ENCODE results near the gene LILRA6. TPM values are rescaled to one million over a fixed set of nuclear protein-coding genes. Genes with fewer than 3 reads are reported as not detected.

LILRA6 gene
- total RNA-seq, 1 donor = 0.27 TPM

DNA sequence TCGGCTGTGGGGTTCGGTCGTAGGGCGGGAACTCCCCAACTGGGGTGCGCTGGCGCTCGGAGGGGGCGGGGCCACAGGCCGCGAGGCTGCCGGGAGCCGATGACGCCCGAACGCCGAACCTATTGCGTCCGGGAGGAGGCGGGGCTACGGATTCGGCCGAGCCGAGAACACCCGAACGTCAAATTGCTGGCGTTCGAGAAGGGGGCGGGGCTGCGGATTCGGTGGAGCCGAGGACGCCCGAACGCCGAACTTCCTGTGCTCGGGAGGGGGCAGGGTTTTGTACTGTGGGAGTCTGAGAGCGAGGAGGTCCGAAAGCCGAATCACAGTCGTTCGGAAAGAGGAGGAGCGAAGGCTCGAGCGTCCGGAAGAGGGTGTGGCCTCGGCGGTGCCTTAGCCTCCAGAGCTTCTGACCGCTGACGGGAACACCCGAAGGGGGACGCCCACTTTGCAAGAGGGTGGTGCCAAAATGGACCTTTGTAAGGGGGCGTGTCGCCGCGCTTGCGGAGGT, 52.0 kb downstream of the LILRA6 start:
- peak; percentile 99 to 100 (median 100) for DNase-seq (ENCODE audit: low read depth in 2 of 3, low spot score in 2 of 3)

DNA sequence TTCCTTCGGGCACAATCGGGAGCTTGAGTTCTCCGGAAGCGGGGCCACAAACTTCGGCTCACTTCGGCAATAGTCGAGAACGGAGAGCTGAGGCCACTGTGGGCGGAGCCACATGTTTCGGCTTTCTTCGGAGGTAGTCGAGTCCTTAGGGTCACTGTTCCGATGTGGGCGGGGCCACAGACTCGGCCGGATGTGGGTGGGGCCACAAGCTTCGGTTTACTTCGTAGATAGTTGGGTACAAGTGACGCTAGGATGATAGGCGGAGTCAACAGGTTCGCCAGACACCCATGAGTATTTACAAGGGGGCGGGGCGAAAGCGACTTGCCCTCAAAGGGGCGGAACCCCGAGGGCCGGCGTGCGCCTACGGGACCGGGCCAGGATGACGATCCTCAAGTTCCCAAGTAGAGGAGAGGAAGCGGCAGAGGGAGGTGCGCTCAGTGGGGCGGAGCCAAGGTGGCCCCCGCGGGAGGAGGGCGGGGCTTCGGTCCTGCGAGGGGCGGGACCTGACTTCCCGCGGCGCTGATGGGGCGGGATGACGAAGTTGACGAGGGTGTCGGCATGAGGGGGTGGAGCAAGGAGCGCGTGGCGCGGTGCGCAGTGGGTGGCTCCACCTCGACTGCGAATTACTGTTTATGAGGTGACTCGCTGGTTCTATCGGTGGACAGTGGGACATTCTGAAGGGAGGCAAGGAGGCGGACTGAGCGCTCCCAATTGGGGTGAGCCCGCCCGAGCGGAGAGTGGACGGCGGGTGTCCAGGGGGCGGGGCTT, 52.7 kb downstream of the LILRA6 start:
- DNase-seq (ENCODE audit: low read depth in 2 of 3, low spot score in 2 of 3) = peak; percentile 99 to 100 (median 100)

GRCh38 chr19:54189145-54189734, 53.4 kb downstream of the LILRA6 start, which contains the start of gene MBOAT7:
TSS of gene MBOAT7 (minus strand) at chr19:54189580. CDS start at chr19:54188508, 1,072 bp downstream.
- DNase-seq (ENCODE audit: low read depth in 2 of 3, low spot score in 2 of 3) = no peak

DNA sequence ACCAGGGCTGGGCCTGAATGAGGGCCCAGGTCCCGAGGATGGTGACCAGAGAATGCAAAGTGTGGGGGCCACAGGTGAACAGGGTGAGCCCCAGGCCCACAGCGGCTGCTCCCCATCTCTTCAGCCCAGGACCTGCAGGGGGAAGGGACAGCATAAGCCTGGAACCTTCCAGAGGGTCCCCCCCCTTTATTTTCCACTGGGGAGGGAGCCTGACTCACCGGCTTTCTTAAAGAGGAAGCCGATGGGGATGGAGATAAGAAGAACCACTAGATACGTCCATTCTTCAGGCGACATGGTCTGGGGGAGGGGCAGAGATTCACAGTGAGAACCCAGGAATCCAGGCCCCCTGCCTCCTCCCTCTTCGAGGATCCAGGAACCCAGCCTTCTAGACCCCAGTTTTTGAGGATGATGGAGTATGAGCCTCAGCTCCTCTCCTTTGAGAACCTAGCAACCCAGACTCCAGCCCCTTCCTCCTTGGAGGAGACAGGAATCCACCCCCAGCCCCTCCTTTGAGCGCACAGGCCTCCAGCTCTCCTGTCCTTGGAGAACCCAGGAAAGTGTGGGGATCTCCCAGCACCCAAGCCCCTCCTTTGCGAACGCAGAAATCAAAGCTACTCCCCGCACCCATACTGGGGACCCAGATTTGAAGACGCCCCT, 54.2 kb downstream of the LILRA6 start:
- DNase-seq (ENCODE audit: low read depth in 2 of 3, low spot score in 2 of 3) = peak in 2 of 3 donors; percentile 94 to 98

DNA sequence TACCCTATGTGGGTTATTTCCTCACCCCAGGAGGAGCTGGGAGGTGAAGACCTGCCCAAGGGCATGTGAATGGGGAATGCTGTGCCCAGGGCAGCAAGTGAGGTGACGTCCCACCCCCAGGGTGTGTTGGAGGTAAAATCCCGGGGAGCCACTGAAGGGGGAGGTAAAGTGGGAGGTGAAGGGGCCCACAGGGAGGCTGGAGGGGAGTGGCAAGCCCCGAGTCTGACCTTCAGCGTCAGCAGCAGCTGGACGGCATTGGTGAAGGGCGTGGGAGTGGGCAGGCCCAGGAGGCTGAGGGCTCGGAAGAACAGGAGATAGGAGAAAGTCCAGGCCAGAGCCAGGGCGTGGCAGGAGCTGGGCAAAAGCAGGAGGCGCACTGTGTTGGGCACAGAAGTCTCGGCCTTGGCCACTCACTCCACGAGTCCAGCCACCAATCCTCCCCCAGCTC, 55.6 kb downstream of the LILRA6 start:
- DNase-seq (ENCODE audit: low read depth in 2 of 3, low spot score in 2 of 3) = no peak

Small RNAs within 50 kb of the gene (small RNA-seq; reads per million reads assigned to genes)
- gene MIR4752 (not detected), gene RNU6-1307P (not detected)

Other genes with a start within 250 kb of the LILRA6 start
- 2.2 TPM for gene VSTM1, start 178.9 kb downstream of the LILRA6 start, total RNA-seq
- not detected for gene TARM1, start 161.4 kb downstream of the LILRA6 start, total RNA-seq
- gene OSCAR, start 142.0 kb downstream of the LILRA6 start, total RNA-seq = 0.54 TPM
- 18.9 TPM for gene NDUFA3, start 139.9 kb downstream of the LILRA6 start, total RNA-seq
- gene TFPT, start 127.1 kb downstream of the LILRA6 start, total RNA-seq = 14.3 TPM
- 77.0 TPM for gene PRPF31, start 127.0 kb downstream of the LILRA6 start, total RNA-seq
- 20.2 TPM for gene CNOT3, start 105.0 kb downstream of the LILRA6 start, total RNA-seq
- 4.8 TPM for gene LENG1, start 83.1 kb downstream of the LILRA6 start, total RNA-seq
- gene TMC4, start 69.6 kb downstream of the LILRA6 start, total RNA-seq = under 0.01 TPM
- gene MBOAT7, start 53.2 kb downstream of the LILRA6 start, total RNA-seq = 270 TPM
- 80.0 TPM for gene TSEN34, start 51.5 kb downstream of the LILRA6 start, total RNA-seq
- 4,994 TPM for gene RPS9, start 41.9 kb downstream of the LILRA6 start, total RNA-seq
- 1.1 TPM for gene LILRB3, start 19.8 kb downstream of the LILRA6 start, total RNA-seq
- under 0.01 TPM for gene LILRB5, start 14.5 kb upstream of the LILRA6 start, total RNA-seq
- 3.8 TPM for gene LILRB2, start 38.3 kb upstream of the LILRA6 start, total RNA-seq
- gene LILRA5, start 70.4 kb upstream of the LILRA6 start, total RNA-seq = 3.8 TPM
- gene LILRA4, start 96.4 kb upstream of the LILRA6 start, total RNA-seq = 0.27 TPM
- gene LAIR1, start 122.1 kb upstream of the LILRA6 start, total RNA-seq = 166 TPM
- 0.81 TPM for gene TTYH1, start 172.7 kb upstream of the LILRA6 start, total RNA-seq
- 170 TPM for gene LENG8, start 206.4 kb upstream of the LILRA6 start, total RNA-seq
- gene LENG9, start 221.0 kb upstream of the LILRA6 start, total RNA-seq = 10.8 TPM
- 0.54 TPM for gene CDC42EP5, start 230.5 kb upstream of the LILRA6 start, total RNA-seq

All from hematopoietic multipotent progenitor cell (in vitro differentiated cells).